HEK293T (cell line): ENCODE data around the gene CRLF2.

ENCODE experiments used
- ARNT ChIP-seq: fragments of 450-650 bp; IDR thresholded peaks from 2 replicates; pipeline ENCODE4 v1.6.1; 2017; ENCODE audit warnings: mild to moderate bottlenecking
- BHLHE40 ChIP-seq: fragments of 450-650 bp; IDR thresholded peaks from 2 replicates; pipeline ENCODE4 v1.6.1; 2016; ENCODE audit warnings: mild to moderate bottlenecking, moderate library complexity, borderline replicate concordance
- FOXA1 ChIP-seq: fragments of 450-650 bp; IDR thresholded peaks from 2 replicates; pipeline ENCODE4 v1.6.1; 2016; ENCODE audit warnings: mild to moderate bottlenecking
- FOXM1 ChIP-seq: fragments of 450-650 bp; IDR thresholded peaks from 2 replicates; pipeline ENCODE4 v1.6.1; 2017; ENCODE audit warnings: mild to moderate bottlenecking, borderline replicate concordance
- L3MBTL2 ChIP-seq: fragments of 450-650 bp; conservative IDR thresholded peaks from 2 replicates; pipeline ENCODE4 v1.6.1; 2016; ENCODE audit warnings: mild to moderate bottlenecking
- NFRKB ChIP-seq: fragments of 450-650 bp; IDR thresholded peaks from 2 replicates; pipeline ENCODE4 v1.6.1; 2016; ENCODE audit warnings: mild to moderate bottlenecking, moderate library complexity
- SP1 ChIP-seq: fragments of 450-650 bp; IDR thresholded peaks from 2 replicates; pipeline ENCODE4 v1.6.1; 2017
- SUZ12 ChIP-seq: fragments of 450-650 bp; IDR thresholded peaks from 2 replicates; pipeline ENCODE4 v1.6.1; 2016; ENCODE audit warnings: mild to moderate bottlenecking
- TARDBP ChIP-seq: fragments of 450-650 bp; IDR thresholded peaks from 2 replicates; pipeline ENCODE4 v1.6.1; 2016

DNA sequence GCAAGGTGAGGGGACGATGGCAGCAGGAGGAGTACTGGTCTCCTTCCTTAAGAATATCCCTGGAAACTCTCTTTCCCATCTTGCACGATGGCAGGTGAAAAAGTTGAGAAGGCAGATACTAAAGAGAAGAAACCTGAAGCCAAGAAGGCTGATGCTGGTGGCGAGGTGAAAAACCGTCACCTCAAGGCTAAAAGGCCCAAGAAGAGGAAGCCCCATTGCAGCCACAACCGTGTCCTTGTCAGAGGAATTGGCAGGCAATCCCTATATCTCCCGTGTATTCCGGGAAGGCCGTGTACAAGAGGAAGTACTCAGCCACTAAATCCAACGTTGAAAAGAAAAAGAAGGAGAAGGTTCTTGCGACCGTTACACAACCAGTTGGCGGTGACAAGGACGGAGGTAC, 40.0 kb downstream of the CRLF2 start:
- TF ChIP-seq BHLHE40 (no peak), FOXM1 (no peak), TARDBP (no peak), NFRKB (no peak), SUZ12 (no peak), ARNT (no peak), FOXA1 (no peak), L3MBTL2 (no peak), SP1 (no peak)
